Astrocyte (in vitro differentiated cells and primary cell): ENCODE results near the gene MMP1. TPM values are rescaled to one million over a fixed set of nuclear protein-coding genes. Genes with fewer than 3 reads are reported as not detected.
A peak's percentile ranks its signal among the peaks of the same experiment; 100 is the strongest.

Experiments
- DNase-seq: peaks from one replicate; pipeline ENCODE4 v3.0.0-alpha.2; 2010; ENCODE audit warnings: low read depth
- FAIRE-seq: peaks from 2 replicates; lab custom pipeline; 2011; peaks lifted over from hg19 to GRCh38; lab: Jason Lieb, UNC
- H2AFZ ChIP-seq: 2 replicates; pipeline ENCODE4 v1.6.0; 2012; ENCODE audit warnings: low read depth, low read length, inconsistent platforms
- H3K27ac ChIP-seq: 2 replicates; pipeline ENCODE4 v1.5.1; 2011; ENCODE audit warnings: low read depth, low read length, inconsistent platforms
- H3K27me3 ChIP-seq: 2 replicates; pipeline ENCODE4 v1.6.0; 2011; ENCODE audit warnings: low read length, inconsistent platforms; ENCODE audit not compliant: insufficient read depth
- H3K36me3 ChIP-seq: 2 replicates; pipeline ENCODE4 v1.5.1; 2011; ENCODE audit warnings: low read length, inconsistent platforms; ENCODE audit not compliant: insufficient read depth
- H3K4me1 ChIP-seq: 2 replicates; pipeline ENCODE4 v1.5.1; 2011; ENCODE audit warnings: low read length, inconsistent platforms; ENCODE audit not compliant: insufficient read depth
- H3K4me2 ChIP-seq: 2 replicates; pipeline ENCODE4 v1.6.0; 2012; ENCODE audit warnings: low read length, inconsistent platforms
- H3K4me3 ChIP-seq: 2 replicates; pipeline ENCODE4 v1.5.1; 2011; ENCODE audit warnings: low read depth, mild to moderate bottlenecking, low read length, inconsistent platforms; ENCODE audit not compliant: insufficient read depth
- H3K79me2 ChIP-seq: 2 replicates; pipeline ENCODE4 v1.6.0; 2012; ENCODE audit warnings: mild to moderate bottlenecking, low read length, inconsistent platforms; ENCODE audit not compliant: insufficient read depth
- H3K9ac ChIP-seq: 2 replicates; pipeline ENCODE4 v1.6.0; 2012; ENCODE audit warnings: mild to moderate bottlenecking, low read length, inconsistent platforms
- H3K9me3 ChIP-seq: 2 replicates; pipeline ENCODE4 v1.5.1; 2012; ENCODE audit warnings: low read depth, mild to moderate bottlenecking, low read length, inconsistent platforms; ENCODE audit not compliant: insufficient read depth
- H4K20me1 ChIP-seq: 2 replicates; pipeline ENCODE4 v1.6.0; 2012; ENCODE audit warnings: low read length, inconsistent platforms; ENCODE audit not compliant: insufficient read depth
- H3K27ac Mint-ChIP-seq: one replicate; pipeline ENCODE4 v1.8.0; 2021; ENCODE audit warnings: mild to moderate bottlenecking, mixed read lengths; ENCODE audit not compliant: unreplicated experiment
- H3K27me3 Mint-ChIP-seq: one replicate; pipeline ENCODE4 v1.8.0; 2021; ENCODE audit warnings: low read depth, mixed read lengths; ENCODE audit not compliant: unreplicated experiment
- H3K36me3 Mint-ChIP-seq: one replicate; pipeline ENCODE4 v1.8.0; 2021; ENCODE audit warnings: low read depth, mixed read lengths; ENCODE audit not compliant: unreplicated experiment
- H3K4me1 Mint-ChIP-seq: one replicate; pipeline ENCODE4 v1.8.0; 2021; ENCODE audit warnings: low read depth, mixed read lengths; ENCODE audit not compliant: unreplicated experiment
- H3K4me3 Mint-ChIP-seq: one replicate; pipeline ENCODE4 v1.8.0; 2021; ENCODE audit warnings: mild to moderate bottlenecking, moderate library complexity, mixed read lengths; ENCODE audit not compliant: unreplicated experiment
- H3K9me3 Mint-ChIP-seq: one replicate; pipeline ENCODE4 v1.8.0; 2021; ENCODE audit warnings: mild to moderate bottlenecking, mixed read lengths; ENCODE audit not compliant: unreplicated experiment
- EZH2 ChIP-seq: IDR thresholded peaks from 2 replicates; pipeline ENCODE4 v1.6.1; 2012; ENCODE audit warnings: mild to moderate bottlenecking, low read length, inconsistent platforms; ENCODE audit not compliant: insufficient read depth
- total RNA-seq: library from RNA; stranded (reverse); gene quantifications from 2 replicates; pipeline ENCODE4 v1.2.1, GENCODE V29; 2021
- TF ChIP-seq, protein P1 (sequence below): IDR thresholded peaks from 2 replicates; pipeline ENCODE4 v1.5.1; 2011; ENCODE audit warnings: low read depth, mild to moderate bottlenecking, inconsistent platforms, low read length, moderate library complexity; ENCODE audit not compliant: insufficient read depth

Gene MMP1
- total RNA-seq, 1 donor from 2014 or later = 0.64 TPM

DNA sequence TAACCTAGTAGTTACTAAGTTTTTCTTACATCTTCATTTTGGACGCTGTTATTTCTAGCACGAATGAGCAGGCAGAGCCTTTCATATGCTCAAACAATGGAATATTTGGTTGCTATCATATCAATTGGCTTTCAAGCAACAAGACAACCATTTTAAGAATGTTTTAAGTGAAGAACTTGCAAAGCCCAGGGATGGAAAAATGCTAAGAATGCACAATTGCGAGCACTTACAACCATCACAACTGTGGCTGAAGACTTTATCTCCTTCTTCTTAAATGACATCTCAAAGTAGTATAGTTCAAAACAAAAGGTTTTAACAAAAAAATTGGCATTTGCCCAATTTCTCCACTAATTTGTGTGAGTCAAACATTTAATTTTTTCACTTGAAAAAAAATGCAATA lies 8.3 kb upstream of the MMP1 start:
- H3K36me3 Mint-ChIP-seq = no peaks in the 10 kb centered on the region
- no peaks in the 10 kb centered on the region for H3K27me3 Mint-ChIP-seq
- no peaks in the 10 kb centered on the region for H4K20me1 ChIP-seq
- no peak overlapping the region for H2AFZ ChIP-seq
- no peak overlapping the region for H3K4me2 ChIP-seq
- peaks cover 9% of the 10 kb centered on the region for H3K4me1 Mint-ChIP-seq
- H3K79me2 ChIP-seq = no peaks in the 10 kb centered on the region
- H3K4me3 ChIP-seq = no peak overlapping the region
- H3K27ac ChIP-seq = no peak overlapping the region
- no peaks in the 10 kb centered on the region for H3K36me3 ChIP-seq
- H3K9ac ChIP-seq = no peak overlapping the region
- TF ChIP-seq, protein P1, sequence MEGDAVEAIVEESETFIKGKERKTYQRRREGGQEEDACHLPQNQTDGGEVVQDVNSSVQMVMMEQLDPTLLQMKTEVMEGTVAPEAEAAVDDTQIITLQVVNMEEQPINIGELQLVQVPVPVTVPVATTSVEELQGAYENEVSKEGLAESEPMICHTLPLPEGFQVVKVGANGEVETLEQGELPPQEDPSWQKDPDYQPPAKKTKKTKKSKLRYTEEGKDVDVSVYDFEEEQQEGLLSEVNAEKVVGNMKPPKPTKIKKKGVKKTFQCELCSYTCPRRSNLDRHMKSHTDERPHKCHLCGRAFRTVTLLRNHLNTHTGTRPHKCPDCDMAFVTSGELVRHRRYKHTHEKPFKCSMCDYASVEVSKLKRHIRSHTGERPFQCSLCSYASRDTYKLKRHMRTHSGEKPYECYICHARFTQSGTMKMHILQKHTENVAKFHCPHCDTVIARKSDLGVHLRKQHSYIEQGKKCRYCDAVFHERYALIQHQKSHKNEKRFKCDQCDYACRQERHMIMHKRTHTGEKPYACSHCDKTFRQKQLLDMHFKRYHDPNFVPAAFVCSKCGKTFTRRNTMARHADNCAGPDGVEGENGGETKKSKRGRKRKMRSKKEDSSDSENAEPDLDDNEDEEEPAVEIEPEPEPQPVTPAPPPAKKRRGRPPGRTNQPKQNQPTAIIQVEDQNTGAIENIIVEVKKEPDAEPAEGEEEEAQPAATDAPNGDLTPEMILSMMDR = no peak
- no peak for TF ChIP-seq EZH2
- no peaks in the 10 kb centered on the region for H3K27me3 ChIP-seq
- H3K4me1 ChIP-seq = no peaks in the 10 kb centered on the region
- FAIRE-seq (peak; percentile 50), DNase-seq (peak; percentile 83)
- no peaks in the 10 kb centered on the region for H3K9me3 ChIP-seq
- no peak overlapping the region for H3K27ac Mint-ChIP-seq
- no peak overlapping the region for H3K4me3 Mint-ChIP-seq
- H3K9me3 Mint-ChIP-seq = peaks cover 1% of the 10 kb centered on the region

DNA sequence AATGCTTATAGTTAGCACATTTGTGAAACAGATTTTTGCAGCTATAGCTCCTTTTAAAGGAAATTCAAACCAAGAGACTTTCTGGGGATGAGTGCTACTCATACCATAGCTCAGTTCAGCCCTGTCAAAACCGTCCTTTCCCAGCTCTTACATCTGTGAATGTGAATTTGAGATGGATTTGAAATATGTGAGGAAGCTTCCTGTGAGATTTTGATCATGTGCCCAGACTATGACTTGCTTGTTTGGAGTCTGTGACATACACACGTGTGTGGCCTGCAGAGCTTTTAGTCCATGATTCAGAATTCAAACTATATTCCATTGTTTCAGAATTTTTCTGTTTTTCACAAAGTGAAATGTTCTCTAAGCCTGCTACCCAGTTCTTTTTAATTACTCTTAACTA lies 4.4 kb upstream of the MMP1 start:
- Histone ChIP-seq H3K27me3 (no peaks in the 10 kb centered on the region), H3K9ac (no peak overlapping the region), H3K4me2 (no peak overlapping the region), H4K20me1 (no peaks in the 10 kb centered on the region), H3K4me3 (no peak overlapping the region), H2AFZ (no peak overlapping the region), H3K9me3 (no peaks in the 10 kb centered on the region), H3K36me3 (no peaks in the 10 kb centered on the region), H3K27ac (peak overlapping the region; percentile 0), H3K4me1 (peaks cover 9% of the 10 kb centered on the region), H3K79me2 (no peaks in the 10 kb centered on the region)
- Mint-ChIP-seq H3K36me3 (no peaks in the 10 kb centered on the region), H3K4me1 (peaks cover 17% of the 10 kb centered on the region), H3K9me3 (no peaks in the 10 kb centered on the region), H3K27me3 (no peaks in the 10 kb centered on the region), H3K4me3 (no peak overlapping the region), H3K27ac (no peak overlapping the region)
- TF ChIP-seq, protein P1 = no peak
- no peak for TF ChIP-seq EZH2
- peak; percentile 95 for FAIRE-seq
- peak; percentile 89 for DNase-seq

- H3K79me2 ChIP-seq = no peaks in the 10 kb centered on the region
- no peaks in the 10 kb centered on the region for H4K20me1 ChIP-seq
- no peak overlapping the region for H3K4me2 ChIP-seq
- no peak overlapping the region for H2AFZ ChIP-seq
- FAIRE-seq (no peak), DNase-seq (no peak)
- Mint-ChIP-seq H3K9me3 (no peaks in the 10 kb centered on the region), H3K27ac (peak overlapping the region; percentile 73), H3K4me3 (no peak overlapping the region), H3K4me1 (peaks cover 13% of the 10 kb centered on the region), H3K27me3 (no peaks in the 10 kb centered on the region), H3K36me3 (no peaks in the 10 kb centered on the region)
- no peaks in the 10 kb centered on the region for H3K36me3 ChIP-seq
- H3K9ac ChIP-seq = no peak overlapping the region
- H3K9me3 ChIP-seq = no peaks in the 10 kb centered on the region
- no peak overlapping the region for H3K4me3 ChIP-seq
- TF ChIP-seq, protein P1 = no peak
- no peak for TF ChIP-seq EZH2
- no peak overlapping the region for H3K27ac ChIP-seq
- no peaks in the 10 kb centered on the region for H3K27me3 ChIP-seq
- peaks cover 9% of the 10 kb centered on the region for H3K4me1 ChIP-seq
Observed at GRCh38 chr11:102800767-102801166, 2.8 kb upstream of the MMP1 start.
